Activated CD4-positive, alpha-beta memory T cell treated with anti-CD3 and anti-CD28 coated beads, Interleukin-2, amount 10 ng/mL, durations not matched to agents 7 days and 5 days (primary cell): ENCODE data around the gene FREM3. TPM values are rescaled to one million over a fixed set of nuclear protein-coding genes. Genes with fewer than 3 reads are reported as not detected.
"Not testable (repeated sequence)": the region's sequence is repeated elsewhere in the genome, so short reads cannot be mapped to it uniquely, and the experiment has no call there.

Experiments
- CTCF ChIA-PET: fragments of 350-600 bp; sonication (Branson Sonifier 250); formaldehyde crosslinking; loops from one replicate; lab custom pipeline; 2021; ENCODE audit warnings: antibody characterized with exemption, inconsistent platforms; lab: Charles Lee
- POLR2A ChIA-PET: fragments of 350-600 bp; sonication (Branson Sonifier 250); formaldehyde crosslinking; loops from one replicate; lab custom pipeline; 2021; ENCODE audit warnings: antibody characterized with exemption; lab: Charles Lee
- DNase-seq: peaks from one replicate; pipeline ENCODE4 v3.0.0-alpha.2; 2020
- H3K27ac Mint-ChIP-seq: one replicate; pipeline ENCODE4 v1.8.0; 2021; ENCODE audit warnings: mild to moderate bottlenecking, mixed read lengths
- H3K27me3 Mint-ChIP-seq: one replicate; pipeline ENCODE4 v1.8.0; 2021; ENCODE audit warnings: mixed read lengths
- H3K36me3 Mint-ChIP-seq: one replicate; pipeline ENCODE4 v1.8.0; 2021; ENCODE audit warnings: low read depth, mixed read lengths
- H3K4me1 Mint-ChIP-seq: one replicate; pipeline ENCODE4 v1.8.0; 2021; ENCODE audit warnings: mixed read lengths
- H3K4me3 Mint-ChIP-seq: one replicate; pipeline ENCODE4 v1.8.0; 2021; ENCODE audit warnings: mild to moderate bottlenecking, mixed read lengths
- H3K9me3 Mint-ChIP-seq: one replicate; pipeline ENCODE4 v1.8.0; 2021; ENCODE audit warnings: mixed read lengths
- total RNA-seq, 2 experiments: library from RNA; stranded (reverse); gene quantifications; one replicate each; pipeline ENCODE4 v1.2.3, GENCODE V29; 2021

The FREM3 gene
- total RNA-seq, 2 experiments from 2014 or later, result not detected

GRCh38 chr4:143554728-143555597 lies 145.5 kb downstream of the FREM3 start:
- Mint-ChIP-seq H3K27me3 (no peaks in the 10 kb centered on the region), H3K4me3 (no peak overlapping the region), H3K27ac (no peak overlapping the region), H3K4me1 (peaks cover 21% of the 10 kb centered on the region), H3K36me3 (peaks cover 41% of the 10 kb centered on the region), H3K9me3 (no peaks in the 10 kb centered on the region)
- ChIA-PET POLR2A (interaction anchor here (0.9 to 1.3 kb wide), 2 partner anchors 12 to 19 kb away, joined by 4 read pairs; no protein-coding TSS in a partner anchor), CTCF (no interaction called here)
- DNase-seq, result no peak

- POLR2A ChIA-PET, result no interaction called here
- no peak overlapping the region for H3K4me3 Mint-ChIP-seq
- DNase-seq, result no peak
- peaks cover 5% of the 10 kb centered on the region for H3K4me1 Mint-ChIP-seq
- CTCF ChIA-PET, result no interaction called here
- H3K9me3 Mint-ChIP-seq, result no peaks in the 10 kb centered on the region
- H3K36me3 Mint-ChIP-seq, result peaks cover 66% of the 10 kb centered on the region
- no peaks in the 10 kb centered on the region for H3K27me3 Mint-ChIP-seq
- H3K27ac Mint-ChIP-seq, result no peak overlapping the region
Measured at GRCh38 chr4:143549928-143550327, 150.5 kb downstream of the FREM3 start.

GRCh38 chr4:143539670-143540023 lies 160.8 kb downstream of the FREM3 start:
- no peak overlapping the region for H3K27ac Mint-ChIP-seq
- H3K4me1 Mint-ChIP-seq, result peaks cover 10% of the 10 kb centered on the region
- no peak for DNase-seq
- no peaks in the 10 kb centered on the region for H3K9me3 Mint-ChIP-seq
- ChIA-PET POLR2A (no interaction called here), CTCF (no interaction called here)
- peaks cover 80% of the 10 kb centered on the region for H3K36me3 Mint-ChIP-seq
- no peaks in the 10 kb centered on the region for H3K27me3 Mint-ChIP-seq
- H3K4me3 Mint-ChIP-seq, result no peak overlapping the region

GRCh38 chr4:143538979-143539669 lies 161.4 kb downstream of the FREM3 start:
- Mint-ChIP-seq H3K4me3 (no peak overlapping the region), H3K9me3 (no peaks in the 10 kb centered on the region), H3K27ac (no peak overlapping the region), H3K36me3 (peaks cover 79% of the 10 kb centered on the region), H3K27me3 (no peaks in the 10 kb centered on the region), H3K4me1 (peaks cover 10% of the 10 kb centered on the region)
- ChIA-PET POLR2A (no interaction called here), CTCF (no interaction called here)
- DNase-seq, result no peak

- DNase-seq, result no peak
- no peaks in the 10 kb centered on the region for H3K9me3 Mint-ChIP-seq
- H3K27ac Mint-ChIP-seq, result no peak overlapping the region
- ChIA-PET POLR2A (interaction anchor here (0.8 to 1.2 kb wide), 4 partner anchors 16 to 18 kb away, joined by 3 to 4 read pairs (median 3); partner anchors contain the start of gene SMARCA5), CTCF (interaction anchor here (1.3 to 1.4 kb wide), 2 partner anchors 15 to 20 kb away, joined by 3 to 4 read pairs; no protein-coding TSS in a partner anchor)
- no peaks in the 10 kb centered on the region for H3K27me3 Mint-ChIP-seq
- H3K4me3 Mint-ChIP-seq, result no peak overlapping the region
- no peaks in the 10 kb centered on the region for H3K4me1 Mint-ChIP-seq
- peaks cover 75% of the 10 kb centered on the region for H3K36me3 Mint-ChIP-seq
Measured at GRCh38 chr4:143531788-143532491, 168.5 kb downstream of the FREM3 start.

- ChIA-PET CTCF (interaction anchor here (1.3 to 1.4 kb wide), 2 partner anchors 15 to 20 kb away, joined by 3 to 4 read pairs; no protein-coding TSS in a partner anchor), POLR2A (interaction anchor here (0.8 to 1.2 kb wide), 3 partner anchors 16 to 18 kb away, joined by 3 read pairs; partner anchors contain the start of gene SMARCA5)
- no peaks in the 10 kb centered on the region for H3K4me1 Mint-ChIP-seq
- no peak overlapping the region for H3K4me3 Mint-ChIP-seq
- peaks cover 75% of the 10 kb centered on the region for H3K36me3 Mint-ChIP-seq
- DNase-seq, result no peak
- H3K9me3 Mint-ChIP-seq, result no peaks in the 10 kb centered on the region
- no peak overlapping the region for H3K27ac Mint-ChIP-seq
- H3K27me3 Mint-ChIP-seq, result no peaks in the 10 kb centered on the region
Measured at GRCh38 chr4:143531380-143531779, 169.1 kb downstream of the FREM3 start.

GRCh38 chr4:143528046-143528445 lies 172.4 kb downstream of the FREM3 start:
- peaks cover 12% of the 10 kb centered on the region for H3K4me1 Mint-ChIP-seq
- H3K4me3 Mint-ChIP-seq, CTCF ChIA-PET, H3K27me3 Mint-ChIP-seq, DNase-seq, H3K27ac Mint-ChIP-seq, POLR2A ChIA-PET, H3K9me3 Mint-ChIP-seq: not testable (repeated sequence)
- H3K36me3 Mint-ChIP-seq, result peaks cover 76% of the 10 kb centered on the region

Other genes with a start within 250 kb of the FREM3 start
- gene SMARCA5, start 187.0 kb downstream of the FREM3 start, total RNA-seq, result 10 to 100 TPM; 51.7 to 53.3 TPM
- under 1 TPM; 0.25 to 0.50 TPM for gene GYPE, start 204.9 kb upstream of the FREM3 start, total RNA-seq